ENCODE results near the gene ZG16B. TPM values are rescaled to one million over a fixed set of nuclear protein-coding genes. Genes with fewer than 3 reads are reported as not detected.

ZG16B gene
- total RNA-seq, 1 experiment from 2014 or later = not detected

GRCh38 chr16:2838928-2839327 is 8.8 kb downstream of the ZG16B start:
- TF ChIP-seq EZH2 (IDR thresholded peaks at IDR 0.05; ENCODE audit: borderline replicate concordance, low read depth, low read length, poor library complexity, severe bottlenecking) = no peak
- peak; percentile 84 for TF ChIP-seq CTCF (conservative IDR thresholded peaks at IDR 0.05; ENCODE audit: low read depth, low read length)
- no peak overlapping the region for H3K4me3 ChIP-seq (ENCODE audit: low read depth, low read length, poor library complexity, severe bottlenecking)
- POLR2A ChIA-PET (ENCODE audit: low non-redundant PET) = no interaction called here
- H3K27me3 ChIP-seq (replicated peaks; ENCODE audit: insufficient read depth, low read depth, low read length, poor library complexity) = no peaks in the 10 kb centered on the region
- intact Hi-C loops (cut with micrococcal nuclease; ENCODE audit: unreplicated experiment) = no loop called here
- peak; percentile 71 for DNase-seq (ENCODE audit: low spot score)
- no peak overlapping the region for H3K27ac ChIP-seq (ENCODE audit: low read depth, low read length, poor library complexity, severe bottlenecking)
- H3K36me3 ChIP-seq (ENCODE audit: insufficient read depth, low read length, poor library complexity, severe bottlenecking) = no peaks in the 10 kb centered on the region
- no peaks in the 10 kb centered on the region for H3K9me3 ChIP-seq (ENCODE audit: low read depth, low read length, poor library complexity, severe bottlenecking)
- no peaks in the 10 kb centered on the region for H3K4me1 ChIP-seq (ENCODE audit: insufficient read depth, low read length, poor library complexity, severe bottlenecking)
- BruUV-seq (replicated peaks) = no TSS peak
- CTCF ChIA-PET = interaction anchor here (0.6 to 1.9 kb wide), 10 partner anchors 16 to 131 kb away, joined by 3 to 16 read pairs (median 3); no protein-coding TSS in a partner anchor

DNA sequence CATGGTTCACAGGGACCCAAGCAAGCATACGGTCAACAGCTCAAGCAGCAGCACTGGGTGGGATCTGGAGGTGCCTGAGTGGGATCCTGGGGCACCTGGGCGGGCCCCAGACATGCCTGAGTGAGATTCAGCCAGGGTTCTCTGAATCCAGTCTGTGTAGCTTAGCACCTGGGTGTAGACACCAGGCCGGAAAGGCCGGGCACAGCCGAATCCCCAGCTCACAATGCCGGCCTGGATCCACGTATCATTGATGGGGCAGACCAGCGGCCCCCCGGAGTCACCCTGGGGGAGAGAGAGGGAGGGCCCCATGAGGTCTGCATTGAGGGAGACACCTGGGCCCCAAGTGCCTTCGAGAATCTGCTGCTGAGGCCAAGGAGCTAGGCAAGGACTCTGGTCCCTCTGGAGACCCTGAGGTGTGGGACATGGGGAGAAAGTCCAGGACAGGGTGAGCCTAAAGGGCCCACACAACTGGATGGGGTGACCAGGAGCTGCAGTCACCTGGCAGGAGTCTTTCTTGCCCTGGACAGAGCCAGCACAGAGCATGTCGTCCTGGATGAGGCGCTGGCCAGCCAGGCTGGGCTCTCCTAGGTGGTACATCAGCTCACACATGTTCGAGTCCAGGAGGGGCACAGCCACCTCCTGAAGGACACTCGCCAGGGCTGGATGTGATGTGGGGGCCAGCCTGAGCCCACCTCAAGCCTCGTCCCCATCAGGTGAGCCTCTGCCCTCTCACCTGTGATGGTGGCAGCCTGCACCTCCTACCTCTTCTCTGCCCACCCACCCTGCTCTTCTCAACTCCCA is 9.7 kb downstream of the ZG16B start:
- Histone ChIP-seq H3K9me3 (ENCODE audit: low read depth, low read length, poor library complexity, severe bottlenecking) (no peaks in the 10 kb centered on the region), H3K4me3 (ENCODE audit: low read depth, low read length, poor library complexity, severe bottlenecking) (no peak overlapping the region), H3K27ac (ENCODE audit: low read depth, low read length, poor library complexity, severe bottlenecking) (no peak overlapping the region), H3K4me1 (ENCODE audit: insufficient read depth, low read length, poor library complexity, severe bottlenecking) (no peaks in the 10 kb centered on the region), H3K36me3 (ENCODE audit: insufficient read depth, low read length, poor library complexity, severe bottlenecking) (no peaks in the 10 kb centered on the region), H3K27me3 (replicated peaks; ENCODE audit: insufficient read depth, low read depth, low read length, poor library complexity) (no peaks in the 10 kb centered on the region)
- no peak for TF ChIP-seq CTCF (conservative IDR thresholded peaks at IDR 0.05; ENCODE audit: low read depth, low read length)
- TF ChIP-seq EZH2 (IDR thresholded peaks at IDR 0.05; ENCODE audit: borderline replicate concordance, low read depth, low read length, poor library complexity, severe bottlenecking) = no peak
- ChIA-PET CTCF (interaction anchor here (0.6 to 1.9 kb wide), 7 partner anchors 28 to 130 kb away, joined by 3 to 16 read pairs (median 3); no protein-coding TSS in a partner anchor), POLR2A (ENCODE audit: low non-redundant PET) (no interaction called here)
- no peak for DNase-seq (ENCODE audit: low spot score)
- no TSS peak for BruUV-seq (replicated peaks)
- intact Hi-C loops (cut with micrococcal nuclease; ENCODE audit: unreplicated experiment) = no loop called here

DNA sequence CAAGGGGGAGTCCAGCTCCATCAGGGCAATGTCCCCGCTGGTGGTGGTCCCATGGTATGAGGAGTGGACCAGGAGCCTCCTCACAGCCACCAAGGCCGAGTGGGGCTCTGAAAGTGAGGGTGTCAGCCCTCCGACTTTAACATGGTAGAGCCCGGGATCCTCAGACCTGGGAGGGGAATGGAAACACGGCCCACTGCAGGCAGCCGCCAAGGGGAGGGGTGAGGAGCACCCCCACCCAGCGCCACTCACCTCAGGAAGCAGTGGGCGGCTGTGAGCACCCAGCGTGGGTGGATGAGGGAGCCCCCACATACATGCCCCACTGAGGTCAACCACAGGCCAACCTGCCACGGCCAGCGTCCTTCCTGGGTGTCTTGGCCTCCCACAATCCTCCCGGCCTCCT is 10.8 kb downstream of the ZG16B start:
- TF ChIP-seq CTCF (conservative IDR thresholded peaks at IDR 0.05; ENCODE audit: low read depth, low read length) (no peak), EZH2 (IDR thresholded peaks at IDR 0.05; ENCODE audit: borderline replicate concordance, low read depth, low read length, poor library complexity, severe bottlenecking) (no peak)
- no peaks in the 10 kb centered on the region for H3K4me1 ChIP-seq (ENCODE audit: insufficient read depth, low read length, poor library complexity, severe bottlenecking)
- DNase-seq (ENCODE audit: low spot score) = no peak
- ChIA-PET POLR2A (ENCODE audit: low non-redundant PET) (no interaction called here), CTCF (no interaction called here)
- H3K36me3 ChIP-seq (ENCODE audit: insufficient read depth, low read length, poor library complexity, severe bottlenecking) = no peaks in the 10 kb centered on the region
- no peaks in the 10 kb centered on the region for H3K27me3 ChIP-seq (replicated peaks; ENCODE audit: insufficient read depth, low read depth, low read length, poor library complexity)
- intact Hi-C loops (cut with micrococcal nuclease; ENCODE audit: unreplicated experiment) = no loop called here
- no peak overlapping the region for H3K4me3 ChIP-seq (ENCODE audit: low read depth, low read length, poor library complexity, severe bottlenecking)
- H3K9me3 ChIP-seq (ENCODE audit: low read depth, low read length, poor library complexity, severe bottlenecking) = no peaks in the 10 kb centered on the region
- BruUV-seq (replicated peaks) = no TSS peak
- H3K27ac ChIP-seq (ENCODE audit: low read depth, low read length, poor library complexity, severe bottlenecking) = no peak overlapping the region
